BJ (cell line): ENCODE measurements around the gene GHRL. TPM values are rescaled to one million over a fixed set of nuclear protein-coding genes. Genes with fewer than 3 reads are reported as not detected.
A peak's percentile ranks its signal among the peaks of the same experiment; 100 is the strongest.
"Not testable (repeated sequence)": the region's sequence is repeated elsewhere in the genome, so short reads cannot be mapped to it uniquely, and the experiment has no call there.

ENCODE experiments used
- CTCF ChIA-PET: fragments of 350-600 bp; formaldehyde crosslinking; extraction: SDS; loops from one replicate; lab custom pipeline; 2021; ENCODE audit warnings: antibody characterized with exemption, inconsistent platforms; lab: Yijun Ruan, JAX
- POLR2A ChIA-PET: fragments of 300-600 bp; sonication (Branson Sonifier 250); formaldehyde crosslinking; extraction: SDS; loops from one replicate; lab custom pipeline; 2021; ENCODE audit warnings: antibody characterized with exemption; lab: Charles Lee
- DNase-seq: peaks from one replicate; pipeline ENCODE4 v3.0.0-alpha.2; 2011; ENCODE audit warnings: low read depth
- H3K27me3 ChIP-seq: 2 replicates; pipeline ENCODE4 v1.6.0; 2011; ENCODE audit warnings: low read length; ENCODE audit not compliant: control insufficient read depth, insufficient read depth
- H3K36me3 ChIP-seq: 2 replicates; pipeline ENCODE4 v1.5.1; 2011; ENCODE audit warnings: low read length; ENCODE audit not compliant: control insufficient read depth, insufficient read depth
- H3K4me3 ChIP-seq: 2 replicates; pipeline ENCODE4 v1.5.1; 2011; ENCODE audit warnings: low read depth, mild to moderate bottlenecking, control low read depth, low read length
- polyA plus RNA-seq: library from polyadenylated mRNA; depleted of rRNA; stranded (reverse); fragments of >200 nt; gene quantifications from 2 replicates; pipeline ENCODE4 v1.2.3, GENCODE V29; 2011
- TF ChIP-seq, protein P1 (sequence below): IDR thresholded peaks from 2 replicates; pipeline ENCODE4 v1.5.1; 2011; ENCODE audit warnings: low read depth, mild to moderate bottlenecking, control low read depth, inconsistent platforms, low read length, moderate library complexity; ENCODE audit not compliant: insufficient read depth

The GHRL gene
- polyA plus RNA-seq, 1 experiment = not detected

DNA sequence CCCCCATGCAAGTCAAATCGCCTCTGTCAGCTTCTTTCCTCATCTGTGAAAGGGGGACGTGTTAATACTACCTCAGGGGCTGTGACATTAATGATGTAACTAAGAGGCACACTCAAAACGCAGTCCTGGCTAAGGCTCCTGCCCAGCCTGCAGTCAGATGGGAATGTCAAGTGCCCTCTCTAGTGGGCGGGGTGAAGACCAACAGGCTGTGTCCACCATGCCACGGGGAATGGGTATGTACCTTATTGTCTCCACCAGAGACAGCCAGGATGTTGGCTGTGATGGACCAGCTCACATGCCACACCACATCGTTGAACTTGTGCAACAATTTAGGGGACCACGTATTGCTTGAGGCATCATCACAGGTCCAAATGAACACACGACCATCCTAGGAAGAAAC is 11.0 kb upstream of the GHRL start:
- no peak for DNase-seq
- no peaks in the 10 kb centered on the region for H3K27me3 ChIP-seq
- H3K4me3 ChIP-seq = no peak overlapping the region
- TF ChIP-seq, protein P1, sequence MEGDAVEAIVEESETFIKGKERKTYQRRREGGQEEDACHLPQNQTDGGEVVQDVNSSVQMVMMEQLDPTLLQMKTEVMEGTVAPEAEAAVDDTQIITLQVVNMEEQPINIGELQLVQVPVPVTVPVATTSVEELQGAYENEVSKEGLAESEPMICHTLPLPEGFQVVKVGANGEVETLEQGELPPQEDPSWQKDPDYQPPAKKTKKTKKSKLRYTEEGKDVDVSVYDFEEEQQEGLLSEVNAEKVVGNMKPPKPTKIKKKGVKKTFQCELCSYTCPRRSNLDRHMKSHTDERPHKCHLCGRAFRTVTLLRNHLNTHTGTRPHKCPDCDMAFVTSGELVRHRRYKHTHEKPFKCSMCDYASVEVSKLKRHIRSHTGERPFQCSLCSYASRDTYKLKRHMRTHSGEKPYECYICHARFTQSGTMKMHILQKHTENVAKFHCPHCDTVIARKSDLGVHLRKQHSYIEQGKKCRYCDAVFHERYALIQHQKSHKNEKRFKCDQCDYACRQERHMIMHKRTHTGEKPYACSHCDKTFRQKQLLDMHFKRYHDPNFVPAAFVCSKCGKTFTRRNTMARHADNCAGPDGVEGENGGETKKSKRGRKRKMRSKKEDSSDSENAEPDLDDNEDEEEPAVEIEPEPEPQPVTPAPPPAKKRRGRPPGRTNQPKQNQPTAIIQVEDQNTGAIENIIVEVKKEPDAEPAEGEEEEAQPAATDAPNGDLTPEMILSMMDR = no peak
- H3K36me3 ChIP-seq = peaks cover 43% of the 10 kb centered on the region
- CTCF ChIA-PET = interaction anchor here (1.2 to 1.5 kb wide), 2 partner anchors 40 to 371 kb away, joined by 3 to 4 read pairs; partner anchors contain the start of gene CRELD1
- POLR2A ChIA-PET = no interaction called here

DNA sequence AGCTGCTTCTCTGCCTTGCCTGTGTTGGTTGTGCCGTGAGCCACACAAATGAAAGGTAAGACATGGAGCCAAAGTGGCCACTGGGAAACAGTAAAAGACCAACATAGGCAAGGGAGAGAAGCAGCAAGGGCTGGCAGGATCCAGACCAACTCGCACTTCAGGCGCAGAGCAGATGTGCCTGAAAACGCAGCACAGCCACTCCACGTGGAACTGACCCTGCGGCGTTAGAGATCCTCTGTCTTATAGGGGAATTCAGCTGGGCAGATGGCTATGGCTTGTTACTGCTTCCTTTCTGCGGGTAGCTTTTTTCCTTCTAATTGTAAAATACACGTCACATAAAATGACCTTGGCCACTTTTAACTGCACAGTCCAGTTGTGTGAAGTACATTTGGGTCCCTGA is 10.4 kb upstream of the GHRL start:
- Histone ChIP-seq H3K27me3 (no peaks in the 10 kb centered on the region), H3K36me3 (peaks cover 42% of the 10 kb centered on the region), H3K4me3 (no peak overlapping the region)
- no peak for DNase-seq
- ChIA-PET POLR2A (no interaction called here), CTCF (interaction anchor here (0.6 to 1.5 kb wide), 3 partner anchors 39 to 1532 kb away, joined by 3 to 4 read pairs (median 3); partner anchors contain the start of gene CRELD1)
- TF ChIP-seq, protein P1 = no peak

DNA sequence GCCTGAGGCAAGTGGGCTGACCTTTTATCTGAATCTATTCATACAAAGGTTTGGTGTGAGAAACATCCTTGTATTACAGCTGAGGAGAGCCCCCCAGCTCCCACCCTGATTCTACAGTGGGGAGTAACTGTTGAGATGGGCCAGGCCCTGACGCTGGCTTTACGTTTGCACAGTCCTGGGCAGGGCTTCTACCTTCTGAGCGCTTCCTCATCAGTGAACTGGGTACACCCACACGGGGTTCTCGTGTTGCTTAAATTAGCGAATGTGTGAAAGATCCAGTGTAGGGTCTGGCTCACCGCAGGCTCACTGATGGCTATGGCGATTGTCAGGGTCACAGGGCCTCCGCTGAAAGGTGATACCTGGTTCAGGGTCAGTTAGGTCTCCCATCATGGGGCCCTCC is 7.3 kb upstream of the GHRL start:
- Histone ChIP-seq H3K36me3 (peaks cover 32% of the 10 kb centered on the region), H3K4me3 (no peak overlapping the region), H3K27me3 (no peaks in the 10 kb centered on the region)
- DNase-seq = no peak
- POLR2A ChIA-PET = no interaction called here
- CTCF ChIA-PET = no interaction called here
- TF ChIP-seq, protein P1 = no peak

DNA sequence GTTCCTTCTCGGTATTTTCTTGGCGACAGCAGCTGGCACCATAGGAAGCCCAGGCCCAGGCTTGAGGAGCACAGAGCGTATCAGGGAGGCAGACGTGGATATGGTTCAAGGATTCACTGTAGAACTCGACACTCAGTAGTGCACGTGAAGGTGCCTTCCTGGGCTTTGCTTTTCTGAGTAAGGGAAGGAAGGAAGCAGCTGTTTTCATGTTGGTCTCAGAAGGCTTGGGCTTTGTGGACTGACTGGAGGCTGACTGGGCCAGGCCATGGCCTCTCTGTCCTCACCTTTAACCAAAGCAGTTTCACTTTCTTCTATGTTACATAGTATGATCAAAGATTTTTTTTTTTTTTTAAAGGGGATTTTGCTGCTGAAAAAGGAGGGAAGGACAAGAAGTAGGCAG is 6.9 kb upstream of the GHRL start:
- ChIA-PET CTCF (no interaction called here), POLR2A (no interaction called here)
- Histone ChIP-seq H3K36me3 (peaks cover 29% of the 10 kb centered on the region), H3K27me3 (no peaks in the 10 kb centered on the region), H3K4me3 (no peak overlapping the region)
- TF ChIP-seq, protein P1 = no peak
- no peak for DNase-seq

DNA sequence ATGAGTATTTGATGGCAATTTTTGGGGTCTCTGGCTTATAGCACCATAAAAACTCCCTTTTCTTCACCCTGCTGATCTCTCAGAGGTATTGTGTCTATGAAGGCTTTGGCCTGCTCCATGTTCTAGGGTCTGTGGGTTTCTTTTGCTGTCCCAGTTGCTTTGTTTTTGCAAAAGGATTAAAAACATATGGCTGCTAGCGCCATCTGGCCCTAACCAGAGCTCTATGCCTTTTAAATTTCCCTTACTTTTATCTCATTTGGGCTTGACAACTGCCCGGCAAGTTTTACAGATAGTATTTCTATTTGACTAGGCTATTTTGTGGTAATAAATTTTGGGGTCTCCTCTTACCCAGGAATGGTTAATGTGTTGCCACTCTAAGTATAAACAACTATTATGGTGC is 6.4 kb upstream of the GHRL start:
- POLR2A ChIA-PET = no interaction called here
- CTCF ChIA-PET = interaction anchor here (0.7 kb wide), 1 partner anchor 367 kb away, joined by 3 read pairs; no protein-coding TSS in a partner anchor
- Histone ChIP-seq H3K27me3 (no peaks in the 10 kb centered on the region), H3K4me3 (no peak overlapping the region), H3K36me3 (peaks cover 24% of the 10 kb centered on the region)
- no peak for DNase-seq
- TF ChIP-seq, protein P1 = peak; percentile 20; the same call in 1 of the 2 replicates

DNA sequence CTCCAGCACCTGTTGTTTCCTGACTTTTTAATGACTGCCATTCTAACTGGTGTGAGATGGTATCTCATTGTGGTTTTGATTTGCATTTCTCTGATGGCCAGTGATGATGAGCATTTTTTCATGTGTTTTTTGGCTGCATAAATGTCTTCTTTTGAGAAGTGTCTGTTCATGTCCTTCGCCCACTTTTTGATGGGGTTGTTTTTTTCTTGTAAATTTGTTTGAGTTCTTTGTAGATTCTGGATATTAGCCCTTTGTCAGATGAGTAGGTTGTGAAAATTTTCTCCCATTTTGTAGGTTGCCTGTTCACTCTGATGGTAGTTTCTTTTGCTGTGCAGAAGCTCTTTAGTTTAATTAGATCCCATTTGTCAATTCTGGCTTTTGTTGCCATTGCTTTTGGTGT is 5.3 kb upstream of the GHRL start:
- H3K36me3 ChIP-seq = peaks cover 16% of the 10 kb centered on the region
- DNase-seq, CTCF ChIA-PET, H3K4me3 ChIP-seq, POLR2A ChIA-PET, H3K27me3 ChIP-seq: not testable (repeated sequence)
